Cardiac fibroblast (primary cell): ENCODE measurements around the gene NRM.

Experiments used
- DNase-seq, 2 donors: peaks; one replicate each; pipeline versions ENCODE4 v3.0.0 to v3.0.0-alpha.2; 2010; ENCODE audit warnings: low read depth in 2 of 2
- H3K4me3 ChIP-seq, 2 donors: replicated peaks in 1 of 2; 1 replicate in 1 of 2; 2 replicates in 1 of 2; pipeline ENCODE4 v1.5.1; 2011; ENCODE audit warnings: low read depth in 2 of 2, low read length in 2 of 2, mild to moderate bottlenecking in 2 of 2, moderate library complexity in 1 of 2
- TF ChIP-seq, protein P1 (sequence below): IDR thresholded peaks from one replicate; pipeline ENCODE4 v1.5.1; 2011; ENCODE audit warnings: low read depth, mild to moderate bottlenecking, low read length, inconsistent platforms

NRM gene

DNA sequence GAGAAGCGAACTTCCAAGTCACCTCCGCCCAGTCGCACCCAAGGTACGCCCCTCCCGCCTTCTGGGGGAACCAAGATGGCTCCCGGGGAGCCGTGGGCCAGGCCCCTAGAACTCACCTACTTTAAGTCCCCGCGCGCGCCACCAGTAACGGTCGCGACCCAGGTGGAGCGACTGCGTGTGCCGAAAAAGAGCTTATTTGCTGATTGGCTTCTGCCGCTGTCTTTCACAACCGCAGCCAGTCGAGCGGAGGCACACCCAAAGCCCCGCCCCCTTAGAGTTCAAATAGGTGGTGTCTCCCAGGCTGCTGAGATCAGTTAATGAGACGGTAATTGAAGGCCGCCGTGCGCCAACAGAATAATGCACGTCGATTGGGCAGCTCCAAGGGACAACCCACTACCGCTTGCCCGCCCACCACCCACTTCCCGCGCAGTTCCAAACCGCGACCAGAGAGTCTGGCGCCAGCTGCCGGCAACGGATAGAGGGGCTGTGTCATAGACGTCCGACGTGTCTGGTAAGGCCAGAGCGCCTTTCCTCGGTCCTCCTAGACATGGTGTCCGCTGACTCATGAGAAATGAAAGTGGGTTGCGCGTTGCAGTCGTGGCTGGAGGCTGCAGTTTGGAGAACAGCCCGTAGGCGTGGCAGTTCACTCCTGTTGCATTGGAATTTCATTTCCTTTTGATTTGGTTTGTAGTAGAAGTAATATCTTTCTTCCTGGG, 26.5 kb upstream of the NRM start, which contains the start of gene MDC1:
Gene MDC1 (minus strand): TSS at position 153 of the 716 bp plus-strand sequence. CDS start 2,106 bp downstream, outside the sequence.
- peak; percentile 100 for DNase-seq
- H3K4me3 ChIP-seq = peak within 1 kb of the TSS; percentile 75 to 76
- TF ChIP-seq, protein P1, sequence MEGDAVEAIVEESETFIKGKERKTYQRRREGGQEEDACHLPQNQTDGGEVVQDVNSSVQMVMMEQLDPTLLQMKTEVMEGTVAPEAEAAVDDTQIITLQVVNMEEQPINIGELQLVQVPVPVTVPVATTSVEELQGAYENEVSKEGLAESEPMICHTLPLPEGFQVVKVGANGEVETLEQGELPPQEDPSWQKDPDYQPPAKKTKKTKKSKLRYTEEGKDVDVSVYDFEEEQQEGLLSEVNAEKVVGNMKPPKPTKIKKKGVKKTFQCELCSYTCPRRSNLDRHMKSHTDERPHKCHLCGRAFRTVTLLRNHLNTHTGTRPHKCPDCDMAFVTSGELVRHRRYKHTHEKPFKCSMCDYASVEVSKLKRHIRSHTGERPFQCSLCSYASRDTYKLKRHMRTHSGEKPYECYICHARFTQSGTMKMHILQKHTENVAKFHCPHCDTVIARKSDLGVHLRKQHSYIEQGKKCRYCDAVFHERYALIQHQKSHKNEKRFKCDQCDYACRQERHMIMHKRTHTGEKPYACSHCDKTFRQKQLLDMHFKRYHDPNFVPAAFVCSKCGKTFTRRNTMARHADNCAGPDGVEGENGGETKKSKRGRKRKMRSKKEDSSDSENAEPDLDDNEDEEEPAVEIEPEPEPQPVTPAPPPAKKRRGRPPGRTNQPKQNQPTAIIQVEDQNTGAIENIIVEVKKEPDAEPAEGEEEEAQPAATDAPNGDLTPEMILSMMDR = peak; percentile 35

DNA sequence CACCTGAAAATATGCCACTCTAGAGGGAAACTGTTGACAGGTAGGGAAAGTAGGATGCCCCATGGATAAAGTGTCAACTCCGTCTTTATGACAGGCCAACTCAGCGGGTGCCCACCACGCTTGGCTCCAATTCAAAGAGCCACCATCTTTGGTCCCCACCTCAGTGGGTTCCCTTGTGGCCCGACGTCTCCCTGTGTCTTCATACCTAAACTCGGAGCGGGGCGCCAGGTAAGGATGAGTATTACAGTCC, 26.0 kb upstream of the NRM start:
- TF ChIP-seq, protein P1 = no peak
- H3K4me3 ChIP-seq = peak overlapping the region; percentile 75 to 76
- DNase-seq = no peak

DNA sequence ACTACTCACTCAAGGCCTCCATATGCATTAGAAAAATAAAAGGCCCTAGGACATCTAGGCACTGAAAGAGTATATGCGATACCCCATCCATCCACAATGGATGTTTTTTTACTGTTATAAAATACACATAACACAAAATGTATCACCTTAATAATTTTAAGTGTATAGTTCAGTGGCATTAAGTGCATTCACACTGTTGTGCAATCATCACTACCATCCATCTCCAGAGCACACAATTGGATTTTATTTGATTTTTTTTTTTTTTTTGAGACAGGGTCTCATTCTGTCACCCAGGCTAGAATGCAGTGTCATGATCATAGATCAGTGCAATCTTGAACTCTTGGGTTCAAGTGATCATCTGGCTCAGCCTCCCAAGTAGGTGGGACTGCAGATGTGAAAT, 23.5 kb upstream of the NRM start:
- DNase-seq = no peak
- no peak overlapping the region for H3K4me3 ChIP-seq
- TF ChIP-seq, protein P1 = no peak

DNA sequence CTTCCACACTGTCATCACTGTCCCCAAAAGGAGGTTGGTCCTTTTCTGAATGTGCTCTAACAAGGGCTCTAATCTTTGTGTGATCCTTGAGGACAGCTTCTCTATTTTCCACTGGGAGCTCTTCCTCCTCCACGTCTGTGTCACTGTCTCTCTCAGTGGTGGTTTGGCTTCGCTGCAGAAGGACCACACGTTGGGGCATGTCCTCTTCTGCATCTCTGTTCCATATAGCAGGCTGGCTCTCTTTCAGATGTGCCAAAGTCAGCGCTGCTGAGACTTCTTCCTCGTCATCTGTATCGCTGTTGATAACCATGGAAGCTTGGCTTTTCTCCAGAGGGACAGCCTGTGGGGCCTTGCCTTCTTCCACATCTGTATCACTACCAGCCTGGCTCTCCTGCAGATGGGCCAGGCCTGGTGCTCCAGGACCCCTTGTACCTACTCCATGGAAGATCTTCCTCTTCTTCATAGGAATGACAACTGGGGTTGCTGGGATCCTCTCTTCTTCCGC, 21.7 kb upstream of the NRM start:
- DNase-seq = no peak
- TF ChIP-seq, protein P1 = no peak

DNA sequence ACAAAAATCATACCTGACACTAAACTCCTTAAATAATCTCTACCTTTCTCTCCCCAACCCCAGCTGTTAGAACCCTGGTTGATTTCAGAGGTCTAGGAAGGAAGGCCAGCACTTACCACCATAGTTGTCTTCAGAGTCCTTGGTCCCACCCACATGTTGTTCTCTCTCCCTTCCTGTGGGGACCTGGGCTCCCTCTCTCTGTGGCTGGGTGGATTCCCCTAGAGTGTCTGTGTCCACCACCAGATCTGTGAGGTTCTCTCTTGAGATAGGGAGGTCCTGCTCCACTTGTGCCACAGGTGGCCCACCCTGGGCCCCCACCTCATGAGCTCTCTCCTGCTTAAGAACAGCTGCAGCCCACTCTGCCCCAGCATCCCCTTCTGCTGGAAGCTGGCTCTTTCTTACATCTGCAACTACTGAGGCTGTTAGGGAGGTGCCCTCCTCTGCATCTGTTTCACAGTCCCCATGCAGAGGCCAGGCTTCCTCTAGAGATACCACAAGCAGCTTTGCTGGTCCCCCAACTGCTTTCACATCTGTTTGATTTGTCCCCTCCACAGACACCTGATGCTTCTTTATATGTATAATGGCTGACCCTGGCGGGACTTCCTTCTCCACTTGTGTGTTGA, 21.1 kb upstream of the NRM start:
- H3K4me3 ChIP-seq = no peak overlapping the region
- TF ChIP-seq, protein P1 = no peak
- DNase-seq = no peak

More for the DNA sequence above, 21.7 kb upstream of the NRM start:
- no peak overlapping the region for H3K4me3 ChIP-seq

DNA sequence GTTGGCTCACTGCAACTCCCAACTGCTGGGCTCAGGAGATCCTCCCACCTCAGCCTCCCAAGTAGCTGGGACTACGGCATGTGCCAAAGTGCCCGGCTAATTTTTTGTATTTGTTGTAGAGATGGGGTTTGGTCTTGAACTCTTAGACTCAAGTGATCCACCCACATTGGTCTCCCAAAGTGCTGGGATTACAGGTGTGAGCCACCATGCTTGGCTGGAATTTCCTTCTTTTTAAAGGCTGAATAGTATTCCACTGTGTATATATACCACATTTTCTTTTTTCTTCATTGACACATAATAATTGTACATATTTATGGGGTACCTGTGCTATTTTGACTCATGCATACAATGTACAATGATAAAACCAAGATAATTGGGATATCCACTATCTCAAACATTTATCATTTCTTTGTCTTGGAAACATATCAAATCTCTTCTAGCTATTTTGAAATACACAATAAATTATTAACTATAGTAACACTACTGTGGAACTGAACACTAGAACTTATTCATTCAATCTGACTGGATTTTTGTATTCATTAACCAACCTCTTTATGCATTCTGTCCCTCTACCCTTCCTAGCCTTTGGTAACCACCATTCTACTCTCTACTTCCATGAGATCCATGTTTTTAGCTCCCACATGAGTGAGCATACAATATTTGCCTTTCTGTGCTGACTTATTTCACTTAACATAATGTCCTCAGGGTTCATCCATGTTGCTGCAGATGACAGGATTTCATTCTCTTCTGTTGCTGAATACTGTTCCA, 18.5 kb upstream of the NRM start:
- no peak overlapping the region for H3K4me3 ChIP-seq
- TF ChIP-seq, protein P1 = no peak

More for the DNA sequence above, 18.5 kb upstream of the NRM start:
- DNase-seq = no peak
